SK-N-MC (cell line): ENCODE results near the gene ABCF2.

Experiments
- EZH2 ChIP-seq: fragments of 200-600 bp; sonication (generic); IDR thresholded peaks from one replicate; pipeline ENCODE4 v1.6.1; 2017; ENCODE audit warnings: antibody characterized with exemption
- FOXP2 ChIP-seq: optimal IDR thresholded peaks from 2 replicates; pipeline ENCODE3; 2011; ENCODE audit warnings: mild to moderate bottlenecking, moderate library complexity; ENCODE audit not compliant: insufficient read depth; ENCODE audit errors: extremely low read length, control extremely low read depth

DNA sequence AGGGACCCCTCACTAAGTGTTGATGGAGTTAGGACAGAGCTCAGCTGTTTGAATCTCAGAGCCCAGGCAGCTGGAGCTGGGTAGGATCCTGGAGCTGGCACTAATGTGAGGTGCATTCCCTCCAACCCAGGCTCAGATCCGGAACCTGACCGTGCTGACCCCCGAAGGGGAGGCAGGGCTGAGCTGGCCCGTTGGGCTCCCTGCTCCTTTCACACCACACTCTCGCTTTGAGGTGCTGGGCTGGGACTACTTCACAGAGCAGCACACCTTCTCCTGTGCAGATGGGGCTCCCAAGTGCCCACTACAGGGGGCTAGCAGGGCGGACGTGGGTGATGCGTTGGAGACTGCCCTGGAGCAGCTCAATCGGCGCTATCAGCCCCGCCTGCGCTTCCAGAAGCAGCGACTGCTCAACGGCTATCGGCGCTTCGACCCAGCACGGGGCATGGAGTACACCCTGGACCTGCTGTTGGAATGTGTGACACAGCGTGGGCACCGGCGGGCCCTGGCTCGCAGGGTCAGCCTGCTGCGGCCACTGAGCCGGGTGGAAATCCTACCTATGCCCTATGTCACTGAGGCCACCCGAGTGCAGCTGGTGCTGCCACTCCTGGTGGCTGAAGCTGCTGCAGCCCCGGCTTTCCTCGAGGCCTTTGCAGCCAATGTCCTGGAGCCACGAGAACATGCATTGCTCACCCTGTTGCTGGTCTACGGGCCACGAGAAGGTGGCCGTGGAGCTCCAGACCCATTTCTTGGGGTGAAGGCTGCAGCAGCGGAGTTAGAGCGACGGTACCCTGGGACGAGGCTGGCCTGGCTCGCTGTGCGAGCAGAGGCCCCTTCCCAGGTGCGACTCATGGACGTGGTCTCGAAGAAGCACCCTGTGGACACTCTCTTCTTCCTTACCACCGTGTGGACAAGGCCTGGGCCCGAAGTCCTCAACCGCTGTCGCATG is 10.5 kb upstream of the ABCF2 start:
- no peak for TF ChIP-seq FOXP2
- no peak for TF ChIP-seq EZH2
